Measurements from ENCODE around the gene ARHGAP10.

ARHGAP10 gene

GRCh38 chr4:147969573-147970385, 237.9 kb downstream of the ARHGAP10 start:
- POLR2A ChIA-PET (ENCODE audit: low non-redundant PET), result no interaction called here
- TF ChIP-seq, protein P1, sequence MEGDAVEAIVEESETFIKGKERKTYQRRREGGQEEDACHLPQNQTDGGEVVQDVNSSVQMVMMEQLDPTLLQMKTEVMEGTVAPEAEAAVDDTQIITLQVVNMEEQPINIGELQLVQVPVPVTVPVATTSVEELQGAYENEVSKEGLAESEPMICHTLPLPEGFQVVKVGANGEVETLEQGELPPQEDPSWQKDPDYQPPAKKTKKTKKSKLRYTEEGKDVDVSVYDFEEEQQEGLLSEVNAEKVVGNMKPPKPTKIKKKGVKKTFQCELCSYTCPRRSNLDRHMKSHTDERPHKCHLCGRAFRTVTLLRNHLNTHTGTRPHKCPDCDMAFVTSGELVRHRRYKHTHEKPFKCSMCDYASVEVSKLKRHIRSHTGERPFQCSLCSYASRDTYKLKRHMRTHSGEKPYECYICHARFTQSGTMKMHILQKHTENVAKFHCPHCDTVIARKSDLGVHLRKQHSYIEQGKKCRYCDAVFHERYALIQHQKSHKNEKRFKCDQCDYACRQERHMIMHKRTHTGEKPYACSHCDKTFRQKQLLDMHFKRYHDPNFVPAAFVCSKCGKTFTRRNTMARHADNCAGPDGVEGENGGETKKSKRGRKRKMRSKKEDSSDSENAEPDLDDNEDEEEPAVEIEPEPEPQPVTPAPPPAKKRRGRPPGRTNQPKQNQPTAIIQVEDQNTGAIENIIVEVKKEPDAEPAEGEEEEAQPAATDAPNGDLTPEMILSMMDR (conservative IDR thresholded peaks at IDR 0.05; ENCODE audit: low read depth), result no peak
- DNase-seq (ENCODE audit: low spot score), result no peak
- CTCF ChIA-PET, result no interaction called here
- no peak overlapping the region for H3K27ac ChIP-seq

GRCh38 chr4:147971116-147971515, 239.2 kb downstream of the ARHGAP10 start:
- ChIA-PET POLR2A (ENCODE audit: low non-redundant PET) (no interaction called here), CTCF (interaction anchor here (0.6 kb wide), 2 partner anchors 12 to 45 kb away, joined by 5 to 6 read pairs; no protein-coding TSS in a partner anchor)
- no peak for DNase-seq (ENCODE audit: low spot score)
- no peak overlapping the region for H3K27ac ChIP-seq
- TF ChIP-seq, protein P1 (conservative IDR thresholded peaks at IDR 0.05; ENCODE audit: low read depth), result no peak

DNA sequence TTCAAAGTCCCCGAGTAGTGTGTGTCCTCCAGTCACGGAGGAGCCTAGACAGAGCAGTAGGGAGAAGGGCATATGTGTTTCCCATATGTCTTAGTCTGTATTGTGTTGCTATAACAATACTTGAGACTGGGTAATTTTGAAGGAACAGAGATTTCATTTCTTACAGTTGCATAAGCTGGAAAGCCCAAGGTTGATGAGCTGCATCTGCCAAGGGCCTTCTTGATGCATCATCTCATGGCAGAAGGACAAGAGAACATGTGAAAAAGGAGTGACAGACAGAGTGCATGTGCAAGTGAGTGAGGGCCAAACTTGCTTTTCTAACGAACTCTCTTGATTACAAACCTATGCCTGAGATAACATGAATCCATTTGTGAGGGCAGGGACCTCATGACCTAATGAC, 243.4 kb downstream of the ARHGAP10 start:
- TF ChIP-seq, protein P1 (conservative IDR thresholded peaks at IDR 0.05; ENCODE audit: low read depth), result no peak
- CTCF ChIA-PET, result no interaction called here
- POLR2A ChIA-PET (ENCODE audit: low non-redundant PET), result no interaction called here
- no peak for DNase-seq (ENCODE audit: low spot score)
- H3K27ac ChIP-seq, result no peak overlapping the region

- TF ChIP-seq, protein P1 (conservative IDR thresholded peaks at IDR 0.05; ENCODE audit: low read depth), result no peak
- POLR2A ChIA-PET (ENCODE audit: low non-redundant PET), result no interaction called here
- DNase-seq (ENCODE audit: low spot score), result no peak
- CTCF ChIA-PET, result interaction anchor here (0.7 kb wide), 2 partner anchors 48 to 931 kb away, joined by 4 to 5 read pairs; no protein-coding TSS in a partner anchor
- no peak overlapping the region for H3K27ac ChIP-seq
Observed at GRCh38 chr4:147975933-147976928, 244.3 kb downstream of the ARHGAP10 start.

GRCh38 chr4:147980586-147980985, 248.7 kb downstream of the ARHGAP10 start:
- DNase-seq (ENCODE audit: low spot score), result no peak
- TF ChIP-seq, protein P1 (conservative IDR thresholded peaks at IDR 0.05; ENCODE audit: low read depth), result no peak
- H3K27ac ChIP-seq, result no peak overlapping the region
- ChIA-PET CTCF (no interaction called here), POLR2A (ENCODE audit: low non-redundant PET) (no interaction called here)

DNA sequence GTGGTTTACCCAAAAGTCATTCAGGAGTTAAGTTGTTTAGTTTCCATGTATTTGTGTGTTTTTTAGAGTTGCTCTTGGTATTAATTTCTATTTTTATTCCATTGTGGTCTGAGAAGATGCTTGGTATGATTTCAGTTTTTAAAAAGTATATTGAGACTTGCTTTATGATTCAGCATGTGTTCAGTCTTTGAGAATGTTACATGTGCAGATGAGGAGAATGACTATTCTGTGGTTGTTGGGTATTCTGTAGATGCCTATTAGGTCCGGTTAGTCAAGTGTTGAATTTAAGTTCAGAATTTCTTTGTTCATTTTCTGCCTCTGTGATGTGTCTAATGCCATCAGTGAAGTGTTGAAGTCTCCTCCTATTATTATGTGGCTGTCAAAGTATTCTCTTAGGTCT, 249.4 kb downstream of the ARHGAP10 start:
- DNase-seq (ENCODE audit: low spot score), result no peak
- ChIA-PET POLR2A (ENCODE audit: low non-redundant PET) (no interaction called here), CTCF (no interaction called here)
- TF ChIP-seq, protein P1 (conservative IDR thresholded peaks at IDR 0.05; ENCODE audit: low read depth), result no peak
- no peak overlapping the region for H3K27ac ChIP-seq
